HG03342 (cell line): Measurements from ENCODE around the gene YPEL5.
A peak's percentile ranks its signal among the peaks of the same experiment; 100 is the strongest.
"Not testable (repeated sequence)": the region's sequence is repeated elsewhere in the genome, so short reads cannot be mapped to it uniquely, and the experiment has no call there.

Source experiments
- ATAC-seq: cut with Tn5 transposase; IDR thresholded peaks from one replicate; pipeline ENCODE4 v1.9.1; 2021; ENCODE audit warnings: mild to moderate bottlenecking, moderate library complexity; ENCODE audit not compliant: unreplicated experiment

YPEL5 gene

DNA sequence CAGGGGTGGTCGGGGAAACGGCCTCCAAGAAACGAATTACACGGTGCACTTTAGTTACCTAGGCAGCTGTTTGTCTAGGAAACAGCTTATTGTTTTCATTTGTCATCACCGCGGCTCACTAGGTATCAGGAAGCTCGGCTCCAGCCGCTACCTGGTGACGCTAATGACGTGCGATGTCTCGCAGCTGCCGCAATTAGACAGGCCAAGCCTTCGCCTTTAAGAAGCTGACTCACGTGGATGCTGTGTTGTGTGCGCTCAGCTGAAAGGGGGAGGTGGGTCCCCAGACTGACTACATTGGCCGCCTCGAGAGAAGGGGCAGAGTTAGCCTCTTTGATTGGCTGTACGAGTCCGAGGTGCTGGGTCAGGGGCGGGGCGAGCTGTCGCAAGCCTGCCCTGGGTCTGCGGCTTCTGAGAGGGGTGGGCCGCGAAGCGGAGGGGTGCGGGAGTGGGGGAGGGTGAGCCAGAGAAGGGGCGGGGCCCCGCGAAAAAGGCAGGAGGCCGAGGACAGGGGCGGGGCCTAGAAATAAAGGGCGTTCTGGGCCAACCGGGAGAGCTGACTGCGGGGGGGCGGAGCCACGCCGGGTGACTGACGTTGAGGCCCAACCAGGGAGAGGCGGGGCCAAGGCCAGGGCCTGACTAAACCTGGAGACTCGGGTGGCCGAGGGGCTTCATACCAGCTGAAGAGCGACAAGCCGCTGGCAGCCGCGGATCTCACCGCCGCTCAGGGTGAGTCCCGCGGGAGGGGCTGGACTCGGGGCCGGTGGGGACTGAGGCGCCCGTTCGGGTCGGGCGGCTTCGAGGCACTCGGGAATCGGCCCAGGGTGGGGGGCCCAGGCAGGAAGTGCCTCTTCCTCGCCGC, at the start of gene YPEL5:
Gene YPEL5 (plus strand): TSS at position 671 of the 859 bp plus-strand sequence. CDS start 9,645 bp downstream, outside the sequence.
- ATAC-seq = peak; percentile 92

GRCh38 chr2:30098266-30099005, 48.4 kb upstream of the YPEL5 start:
- no peak for ATAC-seq

DNA sequence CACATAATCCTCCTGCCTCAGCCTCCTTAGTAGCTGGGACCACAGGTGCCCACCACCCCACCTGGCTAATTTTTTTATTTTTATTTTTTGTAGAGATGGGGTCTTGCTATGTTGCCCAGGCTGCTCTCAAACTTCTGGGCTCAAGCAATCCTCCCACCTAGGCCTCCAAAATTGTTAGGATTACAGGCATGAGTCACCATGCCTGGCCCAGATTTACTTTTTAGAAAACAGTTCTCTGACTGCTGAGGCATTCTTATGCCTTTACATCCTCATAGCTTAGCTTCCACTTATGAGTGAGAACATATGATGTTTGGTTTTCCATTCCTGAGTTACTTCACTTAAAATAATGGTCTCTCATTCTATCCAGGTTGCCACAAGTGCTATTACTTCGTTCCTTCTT, 47.4 kb upstream of the YPEL5 start:
- not testable (repeated sequence) for ATAC-seq

DNA sequence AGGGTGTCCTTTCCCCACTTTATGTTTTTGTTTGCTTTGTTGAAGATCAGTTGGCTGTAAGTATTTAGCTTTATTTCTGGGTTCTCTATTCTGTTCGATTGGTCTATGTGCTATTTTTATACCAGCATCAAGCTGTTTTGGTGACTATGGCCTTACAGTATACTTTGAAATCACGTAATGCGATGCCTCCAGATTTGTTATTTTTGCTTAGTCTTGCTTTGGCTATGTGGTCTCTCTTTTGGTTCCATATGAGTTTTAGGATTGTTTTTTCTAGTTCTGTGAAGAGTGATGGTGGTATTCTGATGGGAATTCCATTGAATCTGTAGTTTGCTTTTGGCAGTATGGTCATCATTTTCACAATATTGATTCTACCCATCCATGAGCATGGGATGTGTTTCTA, 46.1 kb upstream of the YPEL5 start:
- not testable (repeated sequence) for ATAC-seq

- no peak for ATAC-seq
These were observed 42.5 kb upstream of the YPEL5 start for GRCh38 chr2:30104307-30104706.

- ATAC-seq = no peak
These were observed 41.3 kb upstream of the YPEL5 start for GRCh38 chr2:30105556-30105955.

- ATAC-seq = no peak
These were observed 40.3 kb upstream of the YPEL5 start for GRCh38 chr2:30106543-30106942.

DNA sequence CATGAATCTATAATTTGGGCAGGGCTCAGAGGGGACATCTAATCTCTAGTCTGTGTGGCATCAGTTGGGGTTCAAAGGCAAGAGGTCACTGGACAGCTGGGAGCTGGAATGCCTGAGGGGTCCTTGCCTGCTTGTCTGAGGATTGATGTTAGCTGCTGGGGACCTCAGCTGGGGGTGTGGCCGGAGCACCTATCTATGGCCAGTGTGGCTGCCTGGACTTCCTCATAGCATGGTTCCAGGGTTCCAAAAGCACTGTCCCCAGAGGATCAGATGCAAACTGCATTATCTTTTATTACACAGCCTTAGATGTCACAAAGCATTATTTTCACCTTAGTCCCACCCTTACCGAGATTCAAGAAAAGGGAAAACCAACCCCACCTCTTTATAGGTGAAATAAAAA, 38.6 kb upstream of the YPEL5 start:
- ATAC-seq = no peak

GRCh38 chr2:30108851-30109250, 38.0 kb upstream of the YPEL5 start:
- no peak for ATAC-seq

DNA sequence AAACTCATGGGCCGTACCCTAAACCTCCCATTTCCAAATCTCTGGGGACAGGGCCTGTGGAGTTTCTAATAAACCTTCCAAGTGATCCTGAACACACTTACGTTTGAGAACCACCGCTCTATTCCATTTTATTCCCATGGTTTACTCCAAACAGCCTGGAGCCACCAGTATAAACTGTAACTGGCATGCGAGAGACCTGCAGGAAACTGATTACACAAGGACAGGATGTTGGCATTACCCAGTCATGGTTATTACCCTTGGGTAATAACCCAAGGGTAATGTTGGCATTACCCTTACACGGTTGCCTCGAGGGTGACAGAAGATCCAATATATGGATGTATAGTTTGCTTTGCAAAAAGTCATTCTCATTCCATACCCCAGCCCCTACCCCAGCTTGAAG, 37.0 kb upstream of the YPEL5 start:
- ATAC-seq = no peak

GRCh38 chr2:30110773-30111172, 36.0 kb upstream of the YPEL5 start:
- ATAC-seq = no peak

- not testable (repeated sequence) for ATAC-seq
These were observed 35.6 kb upstream of the YPEL5 start for GRCh38 chr2:30111186-30111585.

DNA sequence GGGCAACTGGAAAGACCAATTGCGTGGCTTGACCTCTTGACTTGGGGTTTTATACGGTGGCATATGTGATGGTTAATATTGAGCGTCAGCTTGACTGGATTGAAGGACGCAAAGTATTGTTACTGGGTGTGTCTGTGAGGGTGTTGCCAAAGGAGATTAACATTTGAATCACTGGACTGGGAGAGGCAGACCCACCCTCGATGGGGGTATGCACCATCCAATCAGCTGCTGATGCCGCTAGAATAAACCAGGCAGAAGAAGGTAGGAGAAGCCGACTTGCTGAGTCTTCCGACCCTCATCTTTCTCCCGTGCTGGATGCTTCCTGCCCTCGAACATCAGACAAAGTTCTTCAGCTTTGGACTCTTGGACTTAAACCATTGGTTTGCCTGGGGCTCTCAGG, 34.2 kb upstream of the YPEL5 start:
- no peak for ATAC-seq

- ATAC-seq = no peak
These were observed 33.1 kb upstream of the YPEL5 start for GRCh38 chr2:30113617-30114293.

- no peak for ATAC-seq
These were observed 31.4 kb upstream of the YPEL5 start for GRCh38 chr2:30115141-30115980.

DNA sequence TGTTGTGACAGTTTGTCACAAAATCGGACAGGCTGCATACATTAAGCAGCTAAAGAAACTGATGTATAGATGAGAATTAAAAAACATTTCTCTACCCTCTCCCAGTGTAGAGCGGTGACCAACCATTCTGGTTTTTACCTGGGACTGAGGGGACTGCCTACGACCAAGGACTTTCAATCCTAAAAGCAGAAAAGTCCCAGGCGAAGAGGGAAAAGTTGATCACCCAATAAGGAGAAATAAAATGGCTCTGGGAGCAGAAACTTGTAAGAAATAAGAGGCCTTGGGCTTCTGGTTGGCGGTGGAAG, 30.9 kb upstream of the YPEL5 start:
- ATAC-seq = no peak

DNA sequence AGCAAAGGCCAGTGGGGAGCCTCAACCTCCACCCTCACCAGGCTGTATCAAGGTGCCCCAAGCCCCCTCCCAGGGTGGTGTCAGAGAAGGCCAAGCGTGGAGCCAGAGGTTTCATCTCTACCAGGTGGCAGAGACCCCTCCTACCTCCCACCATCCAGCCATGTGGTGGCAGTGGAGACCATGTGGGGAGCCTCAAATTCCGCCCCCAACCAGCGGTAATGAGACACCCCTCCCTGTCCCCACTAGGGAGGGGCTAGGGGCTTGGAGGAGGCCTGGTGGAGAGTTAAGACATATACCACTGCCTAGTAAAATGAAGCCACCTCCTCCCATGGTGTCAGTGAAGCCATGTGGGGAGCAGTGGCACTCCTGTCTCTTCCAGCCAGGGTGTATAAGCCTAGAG, 24.4 kb upstream of the YPEL5 start:
- no peak for ATAC-seq

GRCh38 chr2:30127016-30127893, 19.6 kb upstream of the YPEL5 start:
- no peak for ATAC-seq

GRCh38 chr2:30134582-30134981, 12.2 kb upstream of the YPEL5 start:
- ATAC-seq = no peak

DNA sequence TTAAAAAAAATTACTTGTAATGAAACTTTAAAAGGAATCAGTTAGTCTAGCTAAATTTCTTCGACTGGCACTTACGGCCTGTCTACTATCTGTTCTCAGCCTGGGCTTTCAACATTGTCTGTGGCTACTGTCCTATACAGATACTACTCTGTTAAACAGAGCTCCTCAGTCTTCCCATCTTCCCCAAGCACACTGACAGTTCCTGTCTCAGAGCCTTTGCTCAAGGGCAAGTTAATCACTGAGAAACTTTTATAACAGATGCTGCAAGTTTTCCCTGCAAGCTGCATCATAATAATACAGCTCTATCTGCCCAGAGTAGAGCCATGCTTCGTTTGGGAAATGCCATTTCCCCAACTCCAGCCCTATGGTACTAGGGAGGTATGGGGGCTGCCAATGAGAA, 11.3 kb upstream of the YPEL5 start:
- no peak for ATAC-seq
